Glutamatergic neuron (in vitro differentiated cells): ENCODE data around the gene PTGER1. TPM values are rescaled to one million over a fixed set of nuclear protein-coding genes. Genes with fewer than 3 reads are reported as not detected.

Experiments used
- DNase-seq: peaks from one replicate; pipeline ENCODE4 v3.0.0; 2022
- H3K27ac Mint-ChIP-seq: one replicate; pipeline ENCODE4 v1.8.0; 2020; ENCODE audit warnings: mild to moderate bottlenecking, mixed read lengths, inconsistent platforms; ENCODE audit not compliant: unreplicated experiment
- H3K27me3 Mint-ChIP-seq: one replicate; pipeline ENCODE4 v1.8.0; 2020; ENCODE audit warnings: mild to moderate bottlenecking, moderate library complexity, mixed read lengths, inconsistent platforms; ENCODE audit not compliant: unreplicated experiment
- H3K36me3 Mint-ChIP-seq: one replicate; pipeline ENCODE4 v1.8.0; 2020; ENCODE audit warnings: mild to moderate bottlenecking, mixed read lengths, inconsistent platforms; ENCODE audit not compliant: unreplicated experiment
- H3K4me1 Mint-ChIP-seq: one replicate; pipeline ENCODE4 v1.8.0; 2020; ENCODE audit warnings: mild to moderate bottlenecking, low read depth, mixed read lengths, inconsistent platforms; ENCODE audit not compliant: unreplicated experiment
- H3K4me3 Mint-ChIP-seq: one replicate; pipeline ENCODE4 v1.8.0; 2020; ENCODE audit warnings: mild to moderate bottlenecking, mixed read lengths, inconsistent platforms; ENCODE audit not compliant: unreplicated experiment
- H3K9me3 Mint-ChIP-seq: one replicate; pipeline ENCODE4 v1.8.0; 2020; ENCODE audit warnings: mild to moderate bottlenecking, moderate library complexity, mixed read lengths, inconsistent platforms; ENCODE audit not compliant: unreplicated experiment
- CTCF ChIP-seq: fragments of 200-600 bp; sonication (generic); IDR thresholded peaks from one replicate; pipeline ENCODE4 v1.5.0; 2021; ENCODE audit not compliant: partially characterized antibody, unreplicated experiment
- total RNA-seq: library from RNA; stranded (reverse); fragmentation: NEBNext Ultra II Directional; extraction: Animal tissue kit (Norgen Biotek cat#: 25700); gene quantifications from one replicate; pipeline ENCODE4 v1.2.1, GENCODE V29; 2021; ENCODE audit not compliant: unreplicated experiment

Gene PTGER1
- total RNA-seq, 1 donor from 2014 or later: 2.0 TPM

- peaks cover 10% of the 10 kb centered on the region for H3K27me3 Mint-ChIP-seq
- DNase-seq: no peak
- no peaks in the 10 kb centered on the region for H3K36me3 Mint-ChIP-seq
- peaks cover 13% of the 10 kb centered on the region for H3K9me3 Mint-ChIP-seq
- peak overlapping the region; percentile 34 for H3K4me3 Mint-ChIP-seq
- peaks cover 9% of the 10 kb centered on the region for H3K4me1 Mint-ChIP-seq
- no peak for TF ChIP-seq CTCF
- no peak overlapping the region for H3K27ac Mint-ChIP-seq
These were observed 39.7 kb downstream of the PTGER1 start for GRCh38 chr19:14435320-14436050.

- H3K4me3 Mint-ChIP-seq: peak overlapping the region; percentile 79
- H3K27me3 Mint-ChIP-seq: peaks cover 9% of the 10 kb centered on the region
- DNase-seq: no peak
- no peak for TF ChIP-seq CTCF
- no peak overlapping the region for H3K27ac Mint-ChIP-seq
- H3K9me3 Mint-ChIP-seq: peaks cover 11% of the 10 kb centered on the region
- peaks cover 7% of the 10 kb centered on the region for H3K4me1 Mint-ChIP-seq
- H3K36me3 Mint-ChIP-seq: no peaks in the 10 kb centered on the region
These were observed 40.4 kb downstream of the PTGER1 start for GRCh38 chr19:14434543-14435319.

GRCh38 chr19:14433554-14434501 is 41.3 kb downstream of the PTGER1 start:
- Mint-ChIP-seq H3K9me3 (peaks cover 6% of the 10 kb centered on the region), H3K27me3 (peaks cover 9% of the 10 kb centered on the region), H3K27ac (no peak overlapping the region), H3K4me3 (peak overlapping the region; percentile 79), H3K36me3 (no peaks in the 10 kb centered on the region), H3K4me1 (peaks cover 2% of the 10 kb centered on the region)
- no peak for DNase-seq
- TF ChIP-seq CTCF: peak; percentile 18

GRCh38 chr19:14432791-14433553 is 42.2 kb downstream of the PTGER1 start, which contains the start of gene PKN1:
TSS of gene PKN1 (plus strand) at chr19:14433306. CDS start at chr19:14433522, 216 bp downstream.
- Mint-ChIP-seq H3K36me3 (no peaks in the 10 kb centered on the region), H3K27ac (peak within 1 kb of the TSS; percentile 70), H3K4me1 (peaks cover 2% of the 10 kb centered on the region), H3K9me3 (peaks cover 6% of the 10 kb centered on the region), H3K27me3 (peaks cover 9% of the 10 kb centered on the region), H3K4me3 (peak within 1 kb of the TSS; percentile 92)
- TF ChIP-seq CTCF: no peak
- peak; percentile 81 for DNase-seq
